ENCODE measurements around the gene NLRP1. TPM values are rescaled to one million over a fixed set of nuclear protein-coding genes. Genes with fewer than 3 reads are reported as not detected.
A peak's percentile ranks its signal among the peaks of the same experiment; 100 is the strongest.

The NLRP1 gene
- total RNA-seq, 1 donor from 2014 or later: 48.1 TPM

DNA sequence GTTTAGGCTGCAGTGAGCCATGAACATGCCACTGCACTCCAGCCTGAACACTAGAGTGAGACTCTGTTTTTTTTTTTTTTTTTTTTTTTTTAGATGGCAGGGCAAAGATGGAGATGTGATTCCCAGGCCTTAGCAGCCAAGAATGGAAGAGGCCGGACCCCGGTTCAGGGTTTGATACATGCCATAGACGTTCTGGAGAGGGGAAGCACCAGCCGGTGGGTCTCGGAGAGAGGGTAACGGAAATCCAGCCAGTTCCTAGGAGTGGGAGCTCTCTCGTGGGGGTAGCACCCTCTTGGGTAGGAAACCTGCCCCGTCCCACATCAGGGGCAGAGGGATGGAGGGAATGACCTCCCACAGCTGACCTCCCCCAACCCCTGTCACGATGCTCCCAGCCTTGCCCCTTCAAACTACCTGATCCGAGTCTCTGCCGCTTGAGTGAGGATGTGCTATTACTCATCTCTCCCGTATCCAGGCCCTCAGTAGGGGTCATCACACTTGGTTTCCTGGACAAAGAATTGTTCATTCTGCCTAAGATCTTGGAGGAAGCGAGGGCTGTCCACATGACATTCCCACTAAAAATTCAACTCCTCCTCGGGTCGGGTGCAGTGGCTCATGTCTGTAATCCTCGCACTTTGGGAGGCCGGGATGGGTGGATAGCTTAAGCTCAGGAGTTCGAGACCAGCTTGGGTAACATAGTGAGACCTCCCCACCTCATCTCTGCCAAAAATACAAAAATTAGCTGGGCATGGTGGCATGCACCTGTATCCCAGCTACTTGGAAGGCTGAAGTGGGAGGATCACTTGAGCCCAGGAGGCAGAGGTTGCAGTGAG, 50.6 kb downstream of the NLRP1 start:
- Mint-ChIP-seq H3K4me1 (ENCODE audit: low read depth, unreplicated experiment) (peaks cover 9% of the 10 kb centered on the region), H3K27me3 (ENCODE audit: low read depth, unreplicated experiment) (peaks cover 2% of the 10 kb centered on the region), H3K9me3 (ENCODE audit: unreplicated experiment) (no peaks in the 10 kb centered on the region), H3K27ac (ENCODE audit: unreplicated experiment) (no peak overlapping the region), H3K36me3 (ENCODE audit: low read depth, unreplicated experiment) (no peaks in the 10 kb centered on the region), H3K4me3 (ENCODE audit: unreplicated experiment) (no peak overlapping the region)
- FAIRE-seq (no peak), DNase-seq (ENCODE audit: low read depth) (no peak)
- H3K27me3 ChIP-seq (ENCODE audit: insufficient read depth, low read length): no peaks in the 10 kb centered on the region
- no peak for TF ChIP-seq EZH2 (IDR thresholded peaks at IDR 0.05; ENCODE audit: insufficient read depth, low read length)
- TF ChIP-seq, protein P1, sequence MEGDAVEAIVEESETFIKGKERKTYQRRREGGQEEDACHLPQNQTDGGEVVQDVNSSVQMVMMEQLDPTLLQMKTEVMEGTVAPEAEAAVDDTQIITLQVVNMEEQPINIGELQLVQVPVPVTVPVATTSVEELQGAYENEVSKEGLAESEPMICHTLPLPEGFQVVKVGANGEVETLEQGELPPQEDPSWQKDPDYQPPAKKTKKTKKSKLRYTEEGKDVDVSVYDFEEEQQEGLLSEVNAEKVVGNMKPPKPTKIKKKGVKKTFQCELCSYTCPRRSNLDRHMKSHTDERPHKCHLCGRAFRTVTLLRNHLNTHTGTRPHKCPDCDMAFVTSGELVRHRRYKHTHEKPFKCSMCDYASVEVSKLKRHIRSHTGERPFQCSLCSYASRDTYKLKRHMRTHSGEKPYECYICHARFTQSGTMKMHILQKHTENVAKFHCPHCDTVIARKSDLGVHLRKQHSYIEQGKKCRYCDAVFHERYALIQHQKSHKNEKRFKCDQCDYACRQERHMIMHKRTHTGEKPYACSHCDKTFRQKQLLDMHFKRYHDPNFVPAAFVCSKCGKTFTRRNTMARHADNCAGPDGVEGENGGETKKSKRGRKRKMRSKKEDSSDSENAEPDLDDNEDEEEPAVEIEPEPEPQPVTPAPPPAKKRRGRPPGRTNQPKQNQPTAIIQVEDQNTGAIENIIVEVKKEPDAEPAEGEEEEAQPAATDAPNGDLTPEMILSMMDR (IDR thresholded peaks at IDR 0.05; ENCODE audit: insufficient read depth, low read depth, low read length): no peak
- H2AFZ ChIP-seq (ENCODE audit: low read depth, low read length): no peak overlapping the region
- no peaks in the 10 kb centered on the region for H3K79me2 ChIP-seq (ENCODE audit: insufficient read depth, low read length)
- no peaks in the 10 kb centered on the region for H3K36me3 ChIP-seq (ENCODE audit: insufficient read depth, low read length)
- peaks cover 17% of the 10 kb centered on the region for H3K4me1 ChIP-seq (ENCODE audit: insufficient read depth, low read length)
- no peak overlapping the region for H3K27ac ChIP-seq (ENCODE audit: low read depth, low read length)
- no peak overlapping the region for H3K9ac ChIP-seq (ENCODE audit: low read length)
- H4K20me1 ChIP-seq (ENCODE audit: insufficient read depth, low read length): no peaks in the 10 kb centered on the region
- H3K4me2 ChIP-seq (ENCODE audit: low read length): peak overlapping the region; percentile 9
- no peaks in the 10 kb centered on the region for H3K9me3 ChIP-seq (ENCODE audit: insufficient read depth, low read depth, low read length)
- no peak overlapping the region for H3K4me3 ChIP-seq (ENCODE audit: insufficient read depth, low read depth, low read length)

DNA sequence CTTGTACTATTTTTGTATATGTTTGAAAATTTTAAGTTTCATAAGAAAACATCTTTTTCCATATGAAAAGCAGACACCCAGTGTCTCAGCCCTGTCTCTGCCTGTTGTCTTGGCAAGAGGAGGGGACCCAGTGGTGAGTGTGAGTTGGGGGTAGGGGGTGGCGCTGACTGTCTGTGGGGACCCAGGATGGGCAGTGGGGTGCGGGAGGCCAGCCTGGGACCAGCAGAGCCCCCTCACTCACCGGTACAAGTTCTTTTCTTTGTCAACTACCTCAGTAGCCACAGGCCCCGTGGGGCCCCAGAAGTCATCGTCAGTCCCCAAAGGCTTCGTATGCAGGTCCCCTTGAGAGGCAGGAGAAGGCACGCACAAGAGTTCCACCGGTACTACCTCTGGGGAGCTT, 51.7 kb downstream of the NLRP1 start:
- Histone ChIP-seq H3K4me3 (ENCODE audit: insufficient read depth, low read depth, low read length) (no peak overlapping the region), H3K9me3 (ENCODE audit: insufficient read depth, low read depth, low read length) (no peaks in the 10 kb centered on the region), H2AFZ (ENCODE audit: low read depth, low read length) (no peak overlapping the region), H3K9ac (ENCODE audit: low read length) (no peak overlapping the region), H3K36me3 (ENCODE audit: insufficient read depth, low read length) (no peaks in the 10 kb centered on the region), H3K79me2 (ENCODE audit: insufficient read depth, low read length) (no peaks in the 10 kb centered on the region), H4K20me1 (ENCODE audit: insufficient read depth, low read length) (no peaks in the 10 kb centered on the region), H3K27me3 (ENCODE audit: insufficient read depth, low read length) (no peaks in the 10 kb centered on the region), H3K4me2 (ENCODE audit: low read length) (no peak overlapping the region), H3K27ac (ENCODE audit: low read depth, low read length) (no peak overlapping the region), H3K4me1 (ENCODE audit: insufficient read depth, low read length) (peaks cover 20% of the 10 kb centered on the region)
- peaks cover 13% of the 10 kb centered on the region for H3K4me1 Mint-ChIP-seq (ENCODE audit: low read depth, unreplicated experiment)
- no peak for TF ChIP-seq EZH2 (IDR thresholded peaks at IDR 0.05; ENCODE audit: insufficient read depth, low read length)
- TF ChIP-seq, protein P1 (IDR thresholded peaks at IDR 0.05; ENCODE audit: insufficient read depth, low read depth, low read length): no peak
- no peak overlapping the region for H3K27ac Mint-ChIP-seq (ENCODE audit: unreplicated experiment)
- no peaks in the 10 kb centered on the region for H3K27me3 Mint-ChIP-seq (ENCODE audit: low read depth, unreplicated experiment)
- no peak for DNase-seq (ENCODE audit: low read depth)
- H3K4me3 Mint-ChIP-seq (ENCODE audit: unreplicated experiment): no peak overlapping the region
- no peak for FAIRE-seq
- no peaks in the 10 kb centered on the region for H3K9me3 Mint-ChIP-seq (ENCODE audit: unreplicated experiment)
- no peaks in the 10 kb centered on the region for H3K36me3 Mint-ChIP-seq (ENCODE audit: low read depth, unreplicated experiment)

DNA sequence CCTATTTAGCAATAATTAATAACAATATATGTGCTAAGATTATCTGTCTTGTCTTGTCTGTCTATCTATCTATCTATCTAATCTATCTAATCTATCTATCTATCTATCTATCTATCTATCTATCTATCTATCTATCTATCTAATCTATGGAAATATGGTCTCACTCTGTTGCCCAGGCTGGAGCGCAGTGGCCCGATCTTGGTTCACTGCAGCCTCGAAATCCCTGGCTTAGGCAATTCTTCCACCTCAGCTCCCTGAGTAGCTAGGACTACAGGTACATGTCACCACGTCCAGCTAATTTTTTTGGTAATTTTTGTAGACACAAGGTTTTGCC, 53.3 kb downstream of the NLRP1 start:
- H3K9ac ChIP-seq (ENCODE audit: low read length): no peak overlapping the region
- H3K36me3 Mint-ChIP-seq (ENCODE audit: low read depth, unreplicated experiment): no peaks in the 10 kb centered on the region

More for the DNA sequence above, 53.3 kb downstream of the NLRP1 start:
- Histone ChIP-seq H3K4me2 (ENCODE audit: low read length) (no peak overlapping the region), H3K79me2 (ENCODE audit: insufficient read depth, low read length) (no peaks in the 10 kb centered on the region), H3K27ac (ENCODE audit: low read depth, low read length) (no peak overlapping the region), H3K9me3 (ENCODE audit: insufficient read depth, low read depth, low read length) (no peaks in the 10 kb centered on the region), H3K36me3 (ENCODE audit: insufficient read depth, low read length) (no peaks in the 10 kb centered on the region), H3K4me1 (ENCODE audit: insufficient read depth, low read length) (peaks cover 29% of the 10 kb centered on the region), H4K20me1 (ENCODE audit: insufficient read depth, low read length) (no peaks in the 10 kb centered on the region), H3K4me3 (ENCODE audit: insufficient read depth, low read depth, low read length) (no peak overlapping the region), H2AFZ (ENCODE audit: low read depth, low read length) (no peak overlapping the region), H3K27me3 (ENCODE audit: insufficient read depth, low read length) (no peaks in the 10 kb centered on the region)
- no peak for DNase-seq (ENCODE audit: low read depth)
- no peak for FAIRE-seq
- H3K27ac Mint-ChIP-seq (ENCODE audit: unreplicated experiment): no peak overlapping the region
- H3K4me1 Mint-ChIP-seq (ENCODE audit: low read depth, unreplicated experiment): peaks cover 28% of the 10 kb centered on the region
- no peak overlapping the region for H3K4me3 Mint-ChIP-seq (ENCODE audit: unreplicated experiment)
- no peaks in the 10 kb centered on the region for H3K27me3 Mint-ChIP-seq (ENCODE audit: low read depth, unreplicated experiment)
- no peaks in the 10 kb centered on the region for H3K9me3 Mint-ChIP-seq (ENCODE audit: unreplicated experiment)
- TF ChIP-seq, protein P1 (IDR thresholded peaks at IDR 0.05; ENCODE audit: insufficient read depth, low read depth, low read length): no peak
- no peak for TF ChIP-seq EZH2 (IDR thresholded peaks at IDR 0.05; ENCODE audit: insufficient read depth, low read length)

Measured in astrocyte (in vitro differentiated cells and primary cell).